HCT116 (cell line): ENCODE data around the gene GALNT13. TPM values are rescaled to one million over a fixed set of nuclear protein-coding genes. Genes with fewer than 3 reads are reported as not detected.
"Not testable (repeated sequence)": the region's sequence is repeated elsewhere in the genome, so short reads cannot be mapped to it uniquely, and the experiment has no call there.

Source experiments
- ATAC-seq: fragments of 200-7000 bp; cut with Tn5 transposase; 2 replicates; pipeline ENCODE4 v1.9.1; 2020; ENCODE audit warnings: mild to moderate bottlenecking, moderate library complexity
- BruUV-seq: library from RNA; stranded (reverse); fragments of 400-500 nt; replicated peaks from 2 replicates; lab custom pipeline; 2021; lab: Mats Ljungman, UMichigan
- CTCF ChIA-PET: fragments of 300-600 bp; sonication (Branson Sonifier 250); formaldehyde crosslinking; loops from one replicate; lab custom pipeline; 2021; ENCODE audit warnings: antibody characterized with exemption; lab: Charles Lee
- POLR2A ChIA-PET: fragments of 300-600, 350-600 bp; sonication (Branson Sonifier 250); formaldehyde crosslinking; loops from one replicate; lab custom pipeline; 2021; ENCODE audit warnings: antibody characterized with exemption; lab: Charles Lee
- RAD21 ChIA-PET, 2 experiments: fragments of 300-600 bp; sonication (Branson Sonifier 250); formaldehyde crosslinking; loops; one replicate each; lab custom pipeline; 2023; ENCODE audit warnings: low total read pairs in 2 of 2; ENCODE audit not compliant: uncharacterized antibody in 2 of 2, unreplicated experiment in 2 of 2, low non-redundant PET in 1 of 2; lab: Charles Lee
- DNase-seq: peaks from one replicate; pipeline ENCODE4 v3.0.0-alpha.2; 2010; ENCODE audit warnings: low read depth, low spot score
- H2AFZ ChIP-seq: fragments of 200-600 bp; shearing (Covaris generic), sonication (generic); 2 replicates; pipeline ENCODE4 v1.6.1; 2017; ENCODE audit warnings: low read depth, mixed run types, mixed read lengths, antibody characterized with exemption, low read length; ENCODE audit not compliant: poor library complexity, severe bottlenecking
- H3K27ac ChIP-seq: 2 replicates; pipeline ENCODE4 v1.5.1; 2012; ENCODE audit warnings: low read depth, low read length
- H3K27me3 ChIP-seq: fragments of 200-600 bp; sonication (generic); 2 replicates; pipeline ENCODE4 v1.6.1; 2016; ENCODE audit warnings: mixed run types, low read length, mixed read lengths; ENCODE audit not compliant: insufficient read depth
- H3K36me3 ChIP-seq, 2 experiments: fragments of 200-500 bp in 1 of 2; fragments of 200-600 bp in 1 of 2; sonication (Bioruptor generic) in 1 of 2; sonication (generic) in 1 of 2; 2 replicates each; pipeline versions ENCODE4 v1.5.1 to v1.6.1; 2014 to 2016; ENCODE audit warnings: low read length in 2 of 2, inconsistent platforms in 1 of 2, mixed read lengths in 1 of 2, mixed run types in 1 of 2; ENCODE audit not compliant: insufficient read depth in 2 of 2, control insufficient read depth in 1 of 2
- H3K4me1 ChIP-seq, 2 experiments: fragments of 200-600 bp in 1 of 2; sonication (generic) in 1 of 2; 2 replicates each; pipeline versions ENCODE4 v1.5.1 to v1.6.1; 2012 to 2017; ENCODE audit warnings: low read length in 2 of 2, inconsistent platforms in 1 of 2, mild to moderate bottlenecking in 1 of 2, mixed read lengths in 1 of 2, mixed run types in 1 of 2, moderate library complexity in 1 of 2; ENCODE audit not compliant: insufficient read depth in 2 of 2, control insufficient read depth in 1 of 2
- H3K4me2 ChIP-seq: fragments of 200-600 bp; sonication (generic); 2 replicates; pipeline ENCODE4 v1.6.1; 2017; ENCODE audit warnings: mixed run types, low read length, mixed read lengths
- H3K4me3 ChIP-seq, 2 experiments: fragments of 200-600 bp in 1 of 2; sonication (generic) in 1 of 2; replicated peaks in 1 of 2; 2 replicates each; pipeline ENCODE4 v1.5.1; 2011 to 2016; ENCODE audit warnings: low read length in 2 of 2, control low read depth in 1 of 2, low read depth in 1 of 2, mild to moderate bottlenecking in 1 of 2, mixed read lengths in 1 of 2, mixed run types in 1 of 2
- H3K79me2 ChIP-seq: fragments of 200-600 bp; sonication (generic); 2 replicates; pipeline ENCODE4 v1.6.1; 2017; ENCODE audit warnings: mild to moderate bottlenecking, mixed run types, low read length, moderate library complexity, mixed read lengths; ENCODE audit not compliant: insufficient read depth
- H3K9ac ChIP-seq: fragments of 200-600 bp; sonication (generic); 2 replicates; pipeline ENCODE4 v1.6.1; 2016; ENCODE audit warnings: low read length, mixed read lengths
- H3K9me2 ChIP-seq: fragments of 200-600 bp; sonication (generic), shearing (Covaris generic); 2 replicates; pipeline ENCODE4 v1.6.1; 2017; ENCODE audit warnings: mixed run types, mild to moderate bottlenecking, moderate library complexity; ENCODE audit not compliant: insufficient read depth
- H3K9me3 ChIP-seq, 2 experiments: fragments of 200-500 bp in 1 of 2; fragments of 200-600 bp in 1 of 2; sonication (Bioruptor generic) in 1 of 2; sonication (generic) in 1 of 2; 2 replicates each; pipeline ENCODE4 v1.6.1; 2014 to 2017; ENCODE audit warnings: low read length in 2 of 2, mixed read lengths in 2 of 2, inconsistent platforms in 1 of 2, low read depth in 1 of 2, mild to moderate bottlenecking in 1 of 2, mixed run types in 1 of 2, moderate library complexity in 1 of 2; ENCODE audit not compliant: control insufficient read depth in 1 of 2, insufficient read depth in 1 of 2
- H4K20me1 ChIP-seq: fragments of 200-600 bp; sonication (generic), shearing (Covaris generic); 2 replicates; pipeline ENCODE4 v1.6.1; 2017; ENCODE audit warnings: mixed run types, mild to moderate bottlenecking, moderate library complexity; ENCODE audit not compliant: insufficient read depth
- CEBPB ChIP-seq: IDR thresholded peaks from 2 replicates; pipeline ENCODE4 v1.6.1; 2012; ENCODE audit warnings: low read depth
- EGR1 ChIP-seq: IDR thresholded peaks from 2 replicates; pipeline ENCODE4 v1.6.1; 2012; ENCODE audit warnings: low read depth
- EZH2 ChIP-seq: fragments of 200-600 bp; sonication (generic); IDR thresholded peaks from 2 replicates; pipeline ENCODE4 v1.6.1; 2017; ENCODE audit warnings: antibody characterized with exemption, mixed run types
- EZH2phosphoT487 ChIP-seq: fragments of 200-600 bp; IDR thresholded peaks from 2 replicates; pipeline ENCODE4 v1.6.1; 2018; ENCODE audit warnings: antibody characterized with exemption, borderline replicate concordance
- FOSL1 ChIP-seq: IDR thresholded peaks from 2 replicates; pipeline ENCODE4 v1.6.1; 2012; ENCODE audit warnings: low read depth
- POLR2A ChIP-seq: IDR thresholded peaks from 2 replicates; pipeline ENCODE4 v1.7.0; 2011; ENCODE audit warnings: borderline replicate concordance; ENCODE audit not compliant: insufficient read depth, insufficient read length; ENCODE audit errors: extremely low read depth
- POLR2AphosphoS5 ChIP-seq: IDR thresholded peaks from 2 replicates; pipeline ENCODE4 v1.6.1; 2011; ENCODE audit warnings: mild to moderate bottlenecking, low read depth, low read length, moderate library complexity
- SIN3A ChIP-seq: IDR thresholded peaks from 2 replicates; pipeline ENCODE4 v1.6.1; 2012; ENCODE audit warnings: low read depth
- SRF ChIP-seq: IDR thresholded peaks from 2 replicates; pipeline ENCODE4 v1.6.1; 2012; ENCODE audit warnings: low read depth
- TCF7L2 ChIP-seq: IDR thresholded peaks from 2 replicates; pipeline ENCODE4 v1.7.0; 2011; ENCODE audit warnings: borderline replicate concordance, inconsistent platforms; ENCODE audit not compliant: insufficient read depth, insufficient read length; ENCODE audit errors: extremely low read depth
- ZFX ChIP-seq: fragments of 450-650 bp; IDR thresholded peaks from 2 replicates; pipeline ENCODE4 v1.6.1; 2017
- intact Hi-C: fragments of 100-400 bp; cut with micrococcal nuclease; formaldehyde crosslinking; loops from 2 replicates; pipeline ENCODE4 v1.10.0; 2022
- total RNA-seq: library from RNA; stranded (reverse); gene quantifications from one replicate; pipeline ENCODE4 v1.2.1, GENCODE V29; 2021; ENCODE audit not compliant: unreplicated experiment
- TF ChIP-seq, protein P1 (sequence below): IDR thresholded peaks from 2 replicates; pipeline ENCODE4 v1.6.1; 2012; ENCODE audit warnings: low read depth
- TF ChIP-seq, protein P2 (sequence below): IDR thresholded peaks from 2 replicates; pipeline ENCODE4 v1.6.1; 2012

GALNT13 gene
- total RNA-seq, 1 experiment from 2014 or later = 0.44 TPM

DNA sequence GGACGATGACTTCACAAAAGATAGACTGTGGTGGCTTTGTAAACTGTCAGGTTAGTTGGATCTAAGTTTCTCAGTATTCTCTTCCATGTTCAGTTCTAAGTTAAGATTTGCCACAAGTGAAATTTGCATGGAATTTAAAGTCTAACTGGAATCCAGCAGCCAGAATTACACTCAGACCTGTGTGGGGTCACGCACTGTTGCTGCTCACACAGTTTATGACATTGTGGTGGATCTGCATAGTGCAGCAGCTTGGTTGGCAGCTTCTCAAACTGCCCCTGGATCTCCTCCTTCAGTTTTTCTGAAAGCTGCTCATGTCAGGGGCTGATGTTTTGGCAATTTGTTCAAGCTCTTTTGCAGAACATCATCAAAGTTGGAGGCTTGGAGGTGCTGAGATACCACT, 598.7 kb downstream of the GALNT13 start:
- H2AFZ ChIP-seq = no peak overlapping the region
- ChIA-PET CTCF (no interaction called here), RAD21 (no interaction called here), POLR2A (no interaction called here)
- DNase-seq = no peak
- H3K4me2 ChIP-seq = no peak overlapping the region
- H3K36me3 ChIP-seq = no peaks in the 10 kb centered on the region
- no TSS peak for BruUV-seq
- no peaks in the 10 kb centered on the region for H3K27me3 ChIP-seq
- intact Hi-C loops = no loop called here
- no peak for ATAC-seq
- no peak overlapping the region for H3K9ac ChIP-seq
- no peaks in the 10 kb centered on the region; a peak in 2 of 4 replicates for H3K9me3 ChIP-seq
- H3K79me2 ChIP-seq = no peaks in the 10 kb centered on the region
- TF ChIP-seq SRF = no peak
- no peak for TF ChIP-seq TCF7L2
- TF ChIP-seq FOSL1 = no peak
- TF ChIP-seq POLR2A = no peak
- TF ChIP-seq, protein P1, sequence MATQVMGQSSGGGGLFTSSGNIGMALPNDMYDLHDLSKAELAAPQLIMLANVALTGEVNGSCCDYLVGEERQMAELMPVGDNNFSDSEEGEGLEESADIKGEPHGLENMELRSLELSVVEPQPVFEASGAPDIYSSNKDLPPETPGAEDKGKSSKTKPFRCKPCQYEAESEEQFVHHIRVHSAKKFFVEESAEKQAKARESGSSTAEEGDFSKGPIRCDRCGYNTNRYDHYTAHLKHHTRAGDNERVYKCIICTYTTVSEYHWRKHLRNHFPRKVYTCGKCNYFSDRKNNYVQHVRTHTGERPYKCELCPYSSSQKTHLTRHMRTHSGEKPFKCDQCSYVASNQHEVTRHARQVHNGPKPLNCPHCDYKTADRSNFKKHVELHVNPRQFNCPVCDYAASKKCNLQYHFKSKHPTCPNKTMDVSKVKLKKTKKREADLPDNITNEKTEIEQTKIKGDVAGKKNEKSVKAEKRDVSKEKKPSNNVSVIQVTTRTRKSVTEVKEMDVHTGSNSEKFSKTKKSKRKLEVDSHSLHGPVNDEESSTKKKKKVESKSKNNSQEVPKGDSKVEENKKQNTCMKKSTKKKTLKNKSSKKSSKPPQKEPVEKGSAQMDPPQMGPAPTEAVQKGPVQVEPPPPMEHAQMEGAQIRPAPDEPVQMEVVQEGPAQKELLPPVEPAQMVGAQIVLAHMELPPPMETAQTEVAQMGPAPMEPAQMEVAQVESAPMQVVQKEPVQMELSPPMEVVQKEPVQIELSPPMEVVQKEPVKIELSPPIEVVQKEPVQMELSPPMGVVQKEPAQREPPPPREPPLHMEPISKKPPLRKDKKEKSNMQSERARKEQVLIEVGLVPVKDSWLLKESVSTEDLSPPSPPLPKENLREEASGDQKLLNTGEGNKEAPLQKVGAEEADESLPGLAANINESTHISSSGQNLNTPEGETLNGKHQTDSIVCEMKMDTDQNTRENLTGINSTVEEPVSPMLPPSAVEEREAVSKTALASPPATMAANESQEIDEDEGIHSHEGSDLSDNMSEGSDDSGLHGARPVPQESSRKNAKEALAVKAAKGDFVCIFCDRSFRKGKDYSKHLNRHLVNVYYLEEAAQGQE = no peak
- TF ChIP-seq EGR1 = no peak
- no peak for TF ChIP-seq SIN3A
- TF ChIP-seq, protein P2, sequence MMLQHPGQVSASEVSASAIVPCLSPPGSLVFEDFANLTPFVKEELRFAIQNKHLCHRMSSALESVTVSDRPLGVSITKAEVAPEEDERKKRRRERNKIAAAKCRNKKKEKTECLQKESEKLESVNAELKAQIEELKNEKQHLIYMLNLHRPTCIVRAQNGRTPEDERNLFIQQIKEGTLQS = no peak
- no peak for TF ChIP-seq CEBPB
- TF ChIP-seq ZFX = no peak
- TF ChIP-seq POLR2AphosphoS5 = no peak
- TF ChIP-seq EZH2phosphoT487 = no peak
- TF ChIP-seq EZH2 = no peak
- H3K4me3 ChIP-seq = no peak overlapping the region
- no peaks in the 10 kb centered on the region for H3K4me1 ChIP-seq
- no peak overlapping the region for H3K27ac ChIP-seq
- no peaks in the 10 kb centered on the region for H4K20me1 ChIP-seq
- no peaks in the 10 kb centered on the region for H3K9me2 ChIP-seq

DNA sequence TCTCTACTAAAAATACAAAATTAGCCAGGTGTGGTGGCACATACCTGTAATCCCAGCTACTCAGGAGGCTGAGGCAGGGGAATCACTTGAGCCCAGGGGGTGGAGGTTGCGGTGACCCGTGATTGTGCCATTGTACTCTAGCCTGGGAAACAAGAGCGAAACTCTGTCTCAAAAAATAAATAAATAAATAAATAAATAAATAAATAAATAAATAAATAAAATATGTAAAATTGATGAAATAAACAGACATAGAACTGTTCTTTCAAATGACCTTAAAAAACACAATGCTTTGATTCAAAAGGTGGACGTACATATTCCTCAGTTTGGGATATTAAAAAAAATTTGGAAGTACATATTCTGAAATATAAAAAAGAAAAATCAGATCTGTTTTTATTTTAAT, 599.8 kb downstream of the GALNT13 start:
- BruUV-seq, POLR2A ChIA-PET, ATAC-seq, H3K79me2 ChIP-seq, H4K20me1 ChIP-seq, CTCF ChIA-PET, H3K4me1 ChIP-seq, DNase-seq, H3K9me3 ChIP-seq, H3K4me3 ChIP-seq, H3K27ac ChIP-seq, RAD21 ChIA-PET, H3K4me2 ChIP-seq, H2AFZ ChIP-seq, intact Hi-C loops, H3K9ac ChIP-seq, H3K36me3 ChIP-seq, H3K9me2 ChIP-seq, H3K27me3 ChIP-seq: not testable (repeated sequence)
